HL-60/S4 treated with phorbol 12-myristate 13-acetate at 8.2 ng/mL for 4 days and 3 days (cell line): ENCODE measurements around the gene ST6GALNAC6.

Source experiments
- in situ Hi-C: fragments of 300-500 bp; cut with MboI; formaldehyde crosslinking; loops from 2 replicates; pipeline ENCODE4 v1.15.0; 2022; ENCODE audit warnings: low sequenced_read_pairs

ST6GALNAC6 gene, protein sequence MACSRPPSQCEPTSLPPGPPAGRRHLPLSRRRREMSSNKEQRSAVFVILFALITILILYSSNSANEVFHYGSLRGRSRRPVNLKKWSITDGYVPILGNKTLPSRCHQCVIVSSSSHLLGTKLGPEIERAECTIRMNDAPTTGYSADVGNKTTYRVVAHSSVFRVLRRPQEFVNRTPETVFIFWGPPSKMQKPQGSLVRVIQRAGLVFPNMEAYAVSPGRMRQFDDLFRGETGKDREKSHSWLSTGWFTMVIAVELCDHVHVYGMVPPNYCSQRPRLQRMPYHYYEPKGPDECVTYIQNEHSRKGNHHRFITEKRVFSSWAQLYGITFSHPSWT

DNA sequence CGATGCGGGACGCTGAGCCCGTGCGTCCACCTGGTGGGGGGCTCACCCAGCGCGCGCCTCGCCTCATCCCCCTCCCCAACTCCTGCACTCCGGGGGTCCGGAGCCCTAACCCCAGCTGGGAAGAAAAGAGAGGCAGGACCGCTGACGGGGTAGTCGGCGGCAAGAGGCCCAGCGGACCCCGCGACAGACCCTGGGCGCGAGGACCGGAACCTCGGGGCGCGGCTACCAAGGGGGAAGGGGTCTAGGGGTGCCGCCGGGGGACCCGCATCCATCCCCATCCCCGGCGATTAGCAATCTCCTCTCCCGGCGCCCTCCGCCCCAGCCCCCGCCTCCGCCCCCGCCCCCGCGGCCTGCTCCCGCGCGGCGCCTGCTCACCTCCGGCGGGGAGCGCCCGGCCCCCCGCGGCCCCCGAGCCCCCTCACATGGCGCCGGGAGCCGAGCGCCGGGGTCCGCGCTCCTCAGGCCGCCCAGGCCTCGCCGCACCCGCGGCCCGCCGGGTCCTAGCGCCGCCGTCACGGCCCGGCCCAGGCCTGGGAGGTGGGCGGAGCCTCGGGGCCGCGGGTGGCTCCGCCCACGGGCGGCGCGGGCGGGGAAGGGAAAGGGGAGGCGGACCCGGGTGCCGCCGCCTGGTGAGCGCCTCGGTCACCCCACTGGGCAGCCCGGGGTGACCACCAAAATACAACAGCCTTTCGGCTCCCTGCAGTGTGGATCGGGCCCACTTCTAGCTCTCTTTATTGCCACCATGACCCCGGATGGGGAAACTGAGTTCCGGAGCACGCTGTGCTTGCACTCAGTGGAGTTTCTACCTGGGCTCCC is at the start of gene ST6GALNAC6:
ST6GALNAC6 (minus strand) TSS at position 476 of the 816 bp plus-strand sequence. CDS start 1,622 bp downstream, outside the sequence.
- in situ Hi-C loops = no loop called here

DNA sequence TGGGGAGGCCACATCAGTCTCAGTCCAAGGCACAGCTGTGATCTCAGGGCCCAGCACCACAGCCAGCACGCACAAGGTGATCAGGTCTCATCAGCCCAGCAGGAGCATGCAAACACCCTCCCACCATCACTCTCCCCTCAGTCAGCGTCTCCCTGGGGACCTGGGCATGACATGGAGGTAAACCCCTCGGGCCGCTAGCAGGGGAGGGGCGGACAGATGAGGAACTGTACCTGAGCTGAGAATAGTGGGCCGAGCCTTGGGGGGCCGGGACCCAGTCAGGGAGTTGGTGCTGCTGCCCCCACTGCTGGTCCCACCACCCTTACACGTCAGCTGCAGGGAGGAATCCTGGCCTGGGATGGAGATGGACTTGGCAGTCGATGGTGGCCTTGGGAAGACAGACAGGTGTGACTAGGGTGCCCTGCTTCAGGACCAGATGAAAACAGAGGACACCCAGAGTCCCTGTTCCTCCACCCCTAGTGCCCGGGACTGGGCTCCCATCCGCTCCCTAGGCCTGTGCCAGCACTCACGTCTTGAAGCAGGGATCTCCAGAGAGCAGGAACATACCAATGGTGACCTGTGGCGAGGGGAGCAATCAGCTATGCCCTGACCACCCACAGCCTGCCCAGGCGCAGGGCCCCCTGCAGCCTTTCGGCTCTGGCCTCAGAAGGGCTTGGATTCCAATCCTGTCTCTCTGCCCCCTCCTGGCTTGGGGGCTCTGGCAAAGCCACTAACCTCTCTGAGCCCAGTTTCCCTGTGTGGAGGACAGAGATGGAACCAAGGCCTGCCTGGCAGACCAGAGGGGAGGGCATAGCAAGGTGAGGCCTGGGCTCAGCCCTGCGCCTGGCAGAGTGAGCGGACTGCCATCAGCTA is 48.7 kb upstream of the ST6GALNAC6 start:
- in situ Hi-C loops = loop anchor here (25.0 kb wide), 1 partner anchor 89 kb away; no protein-coding TSS in a partner anchor

DNA sequence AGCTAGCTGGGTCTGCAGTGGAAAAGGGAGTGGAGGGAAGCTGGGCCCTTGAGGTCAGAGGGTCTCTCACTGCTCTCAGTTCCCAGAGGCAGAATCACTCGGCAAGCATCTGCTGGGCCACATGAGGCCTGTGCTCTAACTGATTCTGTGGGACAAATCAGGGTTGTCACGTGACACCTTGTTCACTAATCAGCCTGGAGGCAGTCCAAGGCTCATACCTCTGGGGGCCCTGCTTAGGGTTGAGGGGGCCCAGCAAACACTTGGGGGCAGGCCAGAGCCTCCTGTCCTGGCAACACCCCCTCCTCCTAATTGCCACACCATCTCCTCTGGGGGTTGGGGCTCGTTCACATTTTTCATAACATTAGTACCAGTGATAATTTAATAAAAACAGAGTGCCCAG is 47.3 kb upstream of the ST6GALNAC6 start:
- in situ Hi-C loops = loop anchor here (25.0 kb wide), 1 partner anchor 91 kb away; no protein-coding TSS in a partner anchor

DNA sequence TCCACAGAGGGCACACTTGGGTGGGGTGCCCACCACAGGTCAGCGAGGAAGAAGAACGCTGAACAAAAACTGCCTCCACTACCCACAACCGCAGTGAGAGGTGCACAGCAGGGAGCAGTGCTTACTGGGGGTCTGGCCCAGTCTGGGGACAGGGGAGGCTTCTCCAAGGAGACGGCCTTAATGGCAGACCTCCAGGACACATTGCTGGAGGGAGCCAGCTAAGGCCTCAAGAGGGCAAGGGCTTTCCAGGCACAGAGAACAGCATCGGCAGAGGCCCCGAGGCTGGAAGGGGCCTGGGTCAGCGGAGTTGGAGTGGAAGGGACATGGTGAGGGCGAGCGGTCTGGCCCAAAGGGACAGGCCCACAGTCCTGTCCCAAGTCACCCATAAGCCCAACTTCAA is 46.5 kb upstream of the ST6GALNAC6 start:
- in situ Hi-C loops = loop anchor here (25.0 kb wide), 1 partner anchor 91 kb away; no protein-coding TSS in a partner anchor

DNA sequence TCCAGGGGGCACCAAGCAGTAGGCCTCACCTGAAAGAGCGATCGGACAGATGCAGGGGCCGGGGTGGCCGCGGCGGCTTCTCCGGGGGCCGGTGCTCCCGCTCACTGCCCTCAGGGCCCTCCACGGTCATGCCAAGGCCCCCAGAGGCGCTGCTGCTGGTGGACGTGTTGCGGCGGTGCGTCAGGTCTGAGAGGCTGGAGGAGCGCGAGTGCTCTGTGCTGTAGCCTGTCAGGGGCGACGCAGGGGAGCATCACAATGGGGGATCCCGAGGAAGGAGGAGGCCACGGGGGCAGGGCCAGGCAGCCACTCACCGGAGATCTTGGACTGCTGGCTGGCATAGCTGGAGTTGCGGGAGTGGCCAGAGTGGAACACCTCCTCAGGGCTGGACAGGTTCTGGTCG is 45.9 kb upstream of the ST6GALNAC6 start:
- in situ Hi-C loops = loop anchor here (25.0 kb wide), 1 partner anchor 92 kb away; no protein-coding TSS in a partner anchor

DNA sequence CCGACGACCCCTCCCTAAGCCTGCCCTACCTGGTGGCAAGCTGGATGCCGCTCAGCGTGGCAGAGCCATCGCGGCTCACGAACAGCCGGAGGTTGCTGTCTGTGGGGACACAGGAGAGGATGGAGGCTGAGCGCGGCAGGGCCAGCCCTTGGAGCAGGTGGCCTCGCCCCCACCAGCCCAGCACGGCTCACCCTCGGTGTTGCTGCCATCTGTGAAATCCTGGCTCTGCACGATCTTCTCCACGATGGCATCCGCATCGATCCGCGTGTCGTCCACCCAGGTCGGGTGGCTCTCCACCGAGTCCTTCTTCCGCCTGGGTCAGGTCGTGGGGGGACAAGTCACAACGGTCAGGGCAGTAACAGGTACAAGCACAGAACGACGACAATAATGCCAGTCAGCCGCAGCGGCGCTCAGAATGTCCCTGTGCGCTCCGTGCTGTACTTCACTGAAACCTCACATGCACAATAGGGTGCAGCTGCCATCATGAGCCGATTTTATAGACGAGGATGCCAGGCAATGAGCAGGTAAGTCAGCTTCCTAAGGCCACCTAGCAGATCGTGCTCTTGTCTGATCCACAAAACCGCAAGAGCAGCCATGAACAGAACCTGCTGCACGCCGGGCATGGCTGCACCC is 45.3 kb upstream of the ST6GALNAC6 start:
- in situ Hi-C loops = loop anchor here (25.0 kb wide), 1 partner anchor 93 kb away; no protein-coding TSS in a partner anchor

DNA sequence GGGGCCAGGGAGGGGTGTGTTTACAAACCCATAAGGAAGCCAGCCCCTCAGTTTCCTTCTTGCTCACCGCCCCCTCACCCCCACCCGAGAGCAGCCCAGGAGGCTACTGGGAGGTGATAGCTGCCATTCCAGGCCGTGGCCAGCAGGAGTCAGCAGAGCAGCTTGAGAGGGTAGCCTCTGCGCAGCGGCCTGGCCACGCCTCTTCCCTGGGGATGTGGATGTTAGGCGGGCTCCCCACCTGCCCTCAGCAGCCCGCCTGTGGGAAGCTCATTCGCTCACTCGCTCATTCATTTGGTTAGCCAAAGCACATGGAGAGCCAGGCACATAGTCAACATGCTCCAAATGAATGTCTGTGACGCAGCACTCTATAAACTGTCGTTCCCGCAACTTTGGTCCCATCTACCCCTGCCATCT is 44.3 kb upstream of the ST6GALNAC6 start:
- in situ Hi-C loops = loop anchor here (25.0 kb wide), 1 partner anchor 94 kb away; no protein-coding TSS in a partner anchor

DNA sequence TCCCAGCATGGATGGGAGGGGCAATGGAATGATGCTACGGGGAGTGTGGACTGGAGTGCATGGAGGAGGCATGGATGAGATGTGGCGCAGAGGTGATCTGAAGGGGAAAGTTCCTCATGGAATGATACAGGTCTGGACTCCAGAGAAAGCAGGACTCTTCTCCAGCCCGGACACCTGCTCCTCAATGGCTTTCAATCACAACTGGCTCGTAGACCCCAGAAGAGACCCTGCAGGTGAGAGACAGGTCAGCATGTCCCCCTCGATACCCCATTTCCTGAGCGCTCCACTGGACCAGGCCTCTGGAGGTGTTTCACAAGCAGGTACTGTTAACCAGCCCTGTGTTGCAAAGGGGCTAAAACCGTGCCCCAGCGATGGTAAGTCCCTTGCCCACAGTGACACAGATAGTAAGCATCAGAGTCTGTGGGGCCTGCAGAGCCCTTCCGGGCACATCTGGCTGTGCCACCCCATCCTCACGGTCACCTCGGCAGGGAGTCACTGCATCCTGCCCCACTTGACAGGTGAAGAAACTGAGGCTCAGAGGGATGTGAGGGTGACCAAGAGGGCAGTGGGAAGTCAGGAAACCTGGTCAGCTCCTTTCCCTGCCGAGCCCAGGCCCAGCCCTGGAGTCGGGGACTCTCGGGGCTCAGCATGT is 43.7 kb upstream of the ST6GALNAC6 start:
- in situ Hi-C loops = loop anchor here (25.0 kb wide), 1 partner anchor 94 kb away; no protein-coding TSS in a partner anchor

DNA sequence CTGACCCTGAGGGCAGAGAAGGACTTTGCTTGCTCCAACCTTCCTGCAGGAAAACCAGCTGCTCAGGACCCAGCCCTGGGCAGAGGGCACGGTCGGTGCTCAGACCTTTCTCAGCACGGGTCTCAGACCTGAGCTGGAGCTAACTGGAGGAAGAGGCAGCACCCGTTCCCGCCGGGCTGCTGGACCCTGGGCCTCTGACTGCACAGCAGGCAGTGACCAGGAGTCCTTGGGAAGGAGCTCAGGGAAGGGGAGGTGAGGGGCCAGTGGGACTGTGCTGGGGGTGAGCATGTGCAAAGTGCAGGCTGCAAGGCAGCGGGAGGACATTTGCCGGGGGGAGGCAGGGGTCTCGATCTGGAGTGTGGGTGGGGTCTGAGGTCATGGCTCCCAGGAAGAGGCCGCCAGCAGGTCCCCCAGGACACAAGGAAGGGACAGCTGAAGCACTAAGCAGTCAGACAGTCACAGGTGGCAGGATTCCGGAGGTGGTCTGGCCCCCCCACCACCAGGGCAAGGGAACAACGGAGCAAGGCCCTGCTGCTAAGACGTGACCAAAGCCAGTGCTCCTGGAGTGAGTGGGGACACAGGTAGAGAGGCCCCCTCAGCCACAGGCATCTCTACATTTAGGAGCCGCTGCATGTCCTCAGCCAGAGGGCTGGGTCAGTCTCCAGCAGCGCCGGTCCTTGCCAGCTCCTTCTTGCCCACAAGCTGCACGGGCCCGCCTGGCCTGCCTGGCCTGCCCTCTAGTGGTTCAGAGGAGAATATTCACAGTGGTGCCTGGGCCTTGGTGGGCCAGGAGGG is 43.0 kb upstream of the ST6GALNAC6 start:
- in situ Hi-C loops = loop anchor here (25.0 kb wide), 1 partner anchor 95 kb away; no protein-coding TSS in a partner anchor

DNA sequence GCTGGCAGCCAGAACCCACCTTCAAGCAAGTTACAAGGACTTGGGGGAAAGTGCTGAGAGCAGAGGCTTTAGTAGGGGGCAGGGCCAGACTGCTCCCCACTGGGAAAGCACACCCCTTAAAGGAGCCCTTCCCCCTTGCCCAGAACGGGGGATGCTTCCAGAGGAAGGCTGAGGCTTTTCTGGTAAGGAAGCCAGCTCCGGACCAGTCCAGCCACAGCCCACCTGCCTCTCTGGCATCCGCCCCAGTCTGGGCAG is 42.5 kb upstream of the ST6GALNAC6 start:
- in situ Hi-C loops = loop anchor here (25.0 kb wide), 1 partner anchor 95 kb away; no protein-coding TSS in a partner anchor

DNA sequence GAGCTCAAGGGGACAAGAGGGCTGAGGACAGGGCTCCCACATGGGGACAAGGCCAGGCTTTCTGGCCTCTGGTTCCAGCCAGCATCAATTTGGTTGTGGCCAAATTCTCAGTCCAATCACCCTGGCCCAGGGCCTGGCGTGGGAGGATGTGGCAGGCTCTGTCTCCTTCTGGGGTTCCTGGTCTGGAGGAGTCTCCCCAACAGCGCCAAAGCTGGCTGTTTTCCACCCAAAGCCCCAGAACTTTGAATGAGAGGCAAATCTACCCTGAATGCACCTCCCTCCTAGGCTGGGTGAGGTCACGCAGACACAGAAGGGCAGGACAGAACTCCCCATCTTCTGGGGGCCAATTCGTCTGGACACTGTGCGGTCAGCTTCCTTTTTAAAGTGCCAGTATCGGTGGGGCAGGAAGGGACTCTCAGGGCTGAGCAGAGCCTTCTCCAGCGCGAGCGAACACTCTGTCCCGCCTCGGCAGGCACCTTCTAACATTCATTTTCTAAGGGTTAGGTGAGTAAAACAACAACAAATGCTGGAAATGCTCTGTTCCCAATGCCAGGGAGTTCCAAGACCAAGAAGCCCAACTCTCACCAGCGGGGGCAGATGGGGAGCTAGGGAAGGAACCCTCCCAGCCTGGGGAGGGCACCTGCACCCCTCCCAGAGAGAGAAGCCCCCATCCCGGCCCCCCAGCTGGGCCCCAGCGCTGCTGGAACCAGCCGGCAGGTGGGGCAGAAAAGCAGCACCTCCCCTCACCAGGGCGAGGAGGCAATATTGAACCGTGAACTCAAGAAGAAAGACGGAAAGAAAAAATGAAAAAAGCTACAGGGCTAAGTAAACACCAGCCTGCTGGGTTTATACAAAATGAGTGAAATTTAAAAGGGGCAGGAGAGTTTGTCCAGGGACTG is 41.9 kb upstream of the ST6GALNAC6 start:
- in situ Hi-C loops = loop anchor here (25.0 kb wide), 1 partner anchor 96 kb away; no protein-coding TSS in a partner anchor

DNA sequence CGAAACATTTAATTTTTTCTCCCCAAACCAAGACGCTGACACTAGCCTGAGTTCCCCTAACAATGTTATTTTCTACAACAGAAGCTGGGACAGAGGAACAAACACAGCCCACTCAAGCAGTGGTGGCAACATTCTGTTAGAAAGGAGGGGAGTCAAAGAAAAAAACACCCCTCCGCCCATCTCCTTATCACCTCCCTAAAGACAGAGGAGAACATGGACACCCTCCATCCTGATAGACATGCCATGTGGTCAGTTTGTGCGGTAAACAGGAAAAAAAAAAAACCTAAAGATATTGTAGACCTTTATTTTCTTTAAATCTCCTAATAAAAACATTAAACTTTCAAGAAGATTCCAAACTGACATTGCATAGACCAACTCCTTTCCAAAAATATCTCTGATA is 41.2 kb upstream of the ST6GALNAC6 start:
- in situ Hi-C loops = loop anchor here (25.0 kb wide), 1 partner anchor 97 kb away; no protein-coding TSS in a partner anchor

DNA sequence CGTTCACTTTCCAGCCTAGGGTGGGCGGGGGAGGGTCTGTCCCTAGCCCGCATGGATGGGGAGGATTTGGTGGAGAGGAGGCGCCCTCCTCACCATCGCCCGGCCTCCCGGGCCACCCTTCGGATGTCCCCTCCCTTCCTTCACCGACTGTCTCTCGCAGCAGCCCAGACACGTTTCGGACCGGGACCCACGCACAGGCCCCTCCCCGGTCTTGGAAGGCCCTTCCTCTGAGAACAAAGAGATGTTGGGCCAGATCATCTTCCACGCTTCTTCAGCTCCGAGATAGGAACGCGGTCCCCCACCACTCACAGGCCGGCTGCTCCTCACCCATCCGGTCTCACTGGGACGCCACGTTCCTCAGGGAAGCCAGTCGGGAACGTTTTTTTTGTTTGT is 38.9 kb upstream of the ST6GALNAC6 start:
- in situ Hi-C loops = loop anchor here (10.0 to 25.0 kb wide), 2 partner anchors 63 to 99 kb away; partner anchors contain the start of gene AK1

DNA sequence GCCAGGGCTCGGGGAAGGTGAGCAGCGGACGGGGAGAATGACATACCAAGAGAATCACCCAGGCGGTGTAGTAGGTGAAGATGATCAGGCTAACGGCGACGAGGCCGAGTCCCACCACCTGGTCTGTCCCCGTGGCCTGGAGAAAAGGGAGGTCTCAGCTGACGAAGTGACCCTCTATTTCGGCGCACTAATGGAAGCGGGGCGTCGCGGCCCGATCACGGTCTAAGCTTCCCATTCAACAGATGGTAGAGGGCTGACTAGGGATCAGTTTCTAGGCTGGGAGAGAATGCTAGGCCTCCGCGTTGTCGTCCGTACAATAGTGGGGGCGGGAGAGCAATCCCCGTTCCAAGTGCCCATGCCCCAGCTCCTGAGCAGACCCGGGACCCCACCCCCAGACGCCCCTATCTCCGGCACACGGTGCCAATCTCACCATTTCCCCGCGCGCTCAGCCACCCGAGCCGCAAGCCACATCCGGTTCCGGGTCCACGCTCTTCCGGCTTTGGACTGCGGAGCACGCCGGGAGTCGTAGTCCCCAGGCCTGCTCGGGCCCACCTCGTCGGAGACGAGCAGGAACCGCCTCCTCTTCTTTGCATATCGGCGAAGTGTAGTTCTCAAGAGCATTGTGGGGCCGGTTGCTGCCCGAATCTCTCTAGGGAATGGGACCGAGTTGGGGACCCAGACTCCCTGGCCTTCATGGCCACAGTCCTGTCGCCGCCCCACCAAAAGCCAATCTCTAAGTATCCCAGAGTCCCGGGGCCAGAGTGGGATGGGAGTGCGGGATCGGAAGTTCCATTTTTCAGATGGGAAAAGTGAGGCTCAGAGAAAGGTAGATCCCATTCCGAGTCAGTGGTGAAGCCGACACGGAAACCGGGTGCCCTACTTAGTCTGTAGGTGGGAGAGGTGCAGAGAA is 38.2 kb upstream of the ST6GALNAC6 start, which contains the start of gene DPM2:
DPM2 (minus strand) TSS at position 467 of the 910 bp plus-strand sequence; CDS start at position 433, 34 bp downstream.
- in situ Hi-C loops = loop anchor here (10.0 to 25.0 kb wide), 2 partner anchors 63 to 100 kb away; partner anchors contain the start of gene AK1

DNA sequence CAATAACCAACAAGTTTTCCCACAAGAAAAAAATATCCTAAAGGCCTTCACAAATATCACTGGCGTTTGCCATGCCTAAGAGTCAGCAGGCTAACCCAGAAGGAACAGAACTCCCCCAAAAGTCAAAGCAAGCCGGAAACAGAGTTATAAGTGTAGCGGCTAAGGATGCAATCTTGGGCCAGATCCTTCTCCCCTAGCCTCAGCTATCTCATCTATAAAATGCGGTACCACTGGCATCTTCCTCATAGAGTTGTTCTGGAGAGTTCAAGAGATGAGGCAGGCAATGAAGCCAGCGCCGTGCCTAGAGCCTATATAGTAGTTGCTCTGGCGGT is 37.6 kb upstream of the ST6GALNAC6 start:
- in situ Hi-C loops = loop anchor here (10.0 to 25.0 kb wide), 2 partner anchors 62 to 100 kb away; partner anchors contain the start of gene AK1

DNA sequence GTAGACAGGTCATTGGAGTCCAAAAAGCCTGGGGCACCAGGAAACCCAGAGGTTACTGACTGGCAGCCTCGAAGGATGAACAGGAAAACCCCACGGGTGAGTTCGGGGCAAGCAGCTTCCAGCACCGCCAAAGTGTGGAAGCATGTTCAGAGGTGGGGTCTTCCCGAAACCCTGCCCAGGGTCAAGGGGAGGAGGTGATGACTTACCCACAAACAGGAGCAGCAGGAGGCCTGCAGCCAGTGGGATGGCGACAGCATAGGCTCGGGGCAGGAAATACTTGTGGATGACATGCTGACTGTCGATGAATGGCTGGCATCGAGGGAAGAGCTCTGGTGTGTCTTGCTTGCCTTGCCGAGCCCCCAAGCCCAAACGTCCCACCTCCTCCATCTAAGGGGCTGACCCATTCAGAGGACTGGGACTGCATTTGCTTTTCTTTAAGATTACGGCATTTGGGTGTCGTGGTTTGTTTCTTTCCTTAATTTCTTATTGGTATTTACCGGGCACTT is 37.0 kb upstream of the ST6GALNAC6 start:
- in situ Hi-C loops = loop anchor here (10.0 to 25.0 kb wide), 2 partner anchors 62 to 101 kb away; partner anchors contain the start of gene AK1
